Measurements from ENCODE around the gene TUBA4B. TPM values are rescaled to one million over a fixed set of nuclear protein-coding genes. Genes with fewer than 3 reads are reported as not detected.
A peak's percentile ranks its signal among the peaks of the same experiment; 100 is the strongest.

Gene TUBA4B
- total RNA-seq, 1 donor from 2014 or later, result not detected

DNA sequence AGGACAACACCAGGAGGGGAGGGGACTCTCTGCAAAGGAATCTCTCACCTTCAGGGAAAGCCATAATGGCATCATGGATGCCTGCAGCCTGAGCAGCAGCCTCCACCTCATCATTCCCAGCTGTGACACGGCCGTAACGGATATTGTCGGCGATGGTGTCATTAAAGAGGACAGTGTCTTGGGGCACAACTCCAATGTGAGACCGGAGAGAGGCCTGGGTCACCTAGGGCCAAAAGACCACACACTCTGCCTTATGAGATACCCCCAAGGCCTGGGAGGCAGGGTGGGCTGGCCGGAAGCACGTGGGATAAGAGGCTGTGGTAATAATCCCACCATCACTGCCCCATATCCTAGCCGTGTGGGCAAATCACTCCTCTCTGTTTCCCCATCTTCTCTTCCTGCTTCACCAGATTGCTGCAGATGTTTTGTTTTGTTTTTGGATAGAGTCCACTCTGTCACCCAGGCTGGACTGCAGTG is 42.1 kb upstream of the TUBA4B start:
- Mint-ChIP-seq H3K4me3 (ENCODE audit: low read depth) (no peak overlapping the region), H3K4me1 (ENCODE audit: low read depth) (peaks cover 11% of the 10 kb centered on the region)

DNA sequence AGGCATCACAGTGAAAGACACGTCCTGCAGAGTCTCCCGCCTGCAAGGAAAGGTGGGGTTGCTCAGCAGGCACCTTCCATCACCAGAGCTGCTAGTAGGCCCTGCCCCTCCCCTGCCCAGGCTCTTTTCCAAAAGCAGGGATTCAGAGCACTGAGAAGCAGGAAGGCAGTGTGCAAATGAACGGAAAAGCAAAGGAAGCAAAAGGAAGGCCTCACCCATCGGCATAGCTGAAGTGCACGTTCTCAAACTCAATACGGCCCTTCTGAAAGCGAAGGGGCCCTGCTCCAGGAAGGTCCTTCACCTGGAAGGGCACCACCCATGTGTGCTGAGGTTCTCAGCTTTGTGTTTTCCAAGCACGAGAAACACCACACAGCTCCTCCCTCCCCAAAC is 40.0 kb upstream of the TUBA4B start:
- Mint-ChIP-seq H3K4me1 (ENCODE audit: low read depth) (peaks cover 10% of the 10 kb centered on the region), H3K27ac (no peak overlapping the region), H3K36me3 (ENCODE audit: insufficient read depth) (peaks cover 17% of the 10 kb centered on the region), H3K4me3 (ENCODE audit: low read depth) (no peak overlapping the region), H3K9me3 (ENCODE audit: low read depth) (no peaks in the 10 kb centered on the region), H3K27me3 (no peaks in the 10 kb centered on the region)
- no peak for DNase-seq (ENCODE audit: low spot score, unreplicated experiment)
- TF ChIP-seq, protein P1, sequence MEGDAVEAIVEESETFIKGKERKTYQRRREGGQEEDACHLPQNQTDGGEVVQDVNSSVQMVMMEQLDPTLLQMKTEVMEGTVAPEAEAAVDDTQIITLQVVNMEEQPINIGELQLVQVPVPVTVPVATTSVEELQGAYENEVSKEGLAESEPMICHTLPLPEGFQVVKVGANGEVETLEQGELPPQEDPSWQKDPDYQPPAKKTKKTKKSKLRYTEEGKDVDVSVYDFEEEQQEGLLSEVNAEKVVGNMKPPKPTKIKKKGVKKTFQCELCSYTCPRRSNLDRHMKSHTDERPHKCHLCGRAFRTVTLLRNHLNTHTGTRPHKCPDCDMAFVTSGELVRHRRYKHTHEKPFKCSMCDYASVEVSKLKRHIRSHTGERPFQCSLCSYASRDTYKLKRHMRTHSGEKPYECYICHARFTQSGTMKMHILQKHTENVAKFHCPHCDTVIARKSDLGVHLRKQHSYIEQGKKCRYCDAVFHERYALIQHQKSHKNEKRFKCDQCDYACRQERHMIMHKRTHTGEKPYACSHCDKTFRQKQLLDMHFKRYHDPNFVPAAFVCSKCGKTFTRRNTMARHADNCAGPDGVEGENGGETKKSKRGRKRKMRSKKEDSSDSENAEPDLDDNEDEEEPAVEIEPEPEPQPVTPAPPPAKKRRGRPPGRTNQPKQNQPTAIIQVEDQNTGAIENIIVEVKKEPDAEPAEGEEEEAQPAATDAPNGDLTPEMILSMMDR (IDR thresholded peaks at IDR 0.05; ENCODE audit: unreplicated experiment), result no peak

More for the DNA sequence above, 42.1 kb upstream of the TUBA4B start:
- Mint-ChIP-seq H3K9me3 (ENCODE audit: low read depth) (no peaks in the 10 kb centered on the region), H3K27ac (peak overlapping the region; percentile 57), H3K36me3 (ENCODE audit: insufficient read depth) (peaks cover 17% of the 10 kb centered on the region), H3K27me3 (no peaks in the 10 kb centered on the region)
- TF ChIP-seq, protein P1 (IDR thresholded peaks at IDR 0.05; ENCODE audit: unreplicated experiment), result no peak
- no peak for DNase-seq (ENCODE audit: low spot score, unreplicated experiment)

DNA sequence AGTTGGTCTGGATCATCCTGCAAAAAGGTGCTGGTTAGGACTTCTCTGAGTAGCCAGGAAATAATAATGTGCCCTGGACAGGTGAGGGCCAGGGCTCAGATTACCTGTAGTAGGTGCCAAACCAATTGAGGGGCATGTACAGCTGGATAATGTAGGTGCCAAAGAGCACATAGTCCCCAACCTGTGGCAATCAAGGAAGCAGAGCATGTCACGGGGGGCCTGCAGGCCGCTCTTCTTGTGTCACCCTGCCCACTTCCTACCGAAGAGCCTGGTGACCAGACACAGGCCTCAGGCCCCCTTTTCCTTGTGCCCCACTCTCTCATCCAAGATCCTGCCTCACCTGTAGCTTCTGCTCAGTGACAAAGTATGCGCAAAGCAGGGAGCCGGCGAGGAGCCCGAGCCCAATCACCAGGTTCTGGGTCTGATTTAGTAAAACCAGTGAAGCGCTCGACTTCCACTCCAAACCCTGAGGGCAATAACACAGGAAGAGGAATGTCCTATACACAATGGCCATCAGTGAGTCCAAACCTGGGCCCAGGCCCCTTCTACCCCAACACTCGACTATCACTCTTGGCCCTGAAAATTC is 39.5 kb upstream of the TUBA4B start:
- TF ChIP-seq, protein P1 (IDR thresholded peaks at IDR 0.05; ENCODE audit: unreplicated experiment), result no peak
- Mint-ChIP-seq H3K4me3 (ENCODE audit: low read depth) (no peak overlapping the region), H3K9me3 (ENCODE audit: low read depth) (no peaks in the 10 kb centered on the region), H3K4me1 (ENCODE audit: low read depth) (peaks cover 8% of the 10 kb centered on the region), H3K27me3 (no peaks in the 10 kb centered on the region), H3K36me3 (ENCODE audit: insufficient read depth) (peaks cover 16% of the 10 kb centered on the region), H3K27ac (no peak overlapping the region)
- DNase-seq (ENCODE audit: low spot score, unreplicated experiment), result no peak

DNA sequence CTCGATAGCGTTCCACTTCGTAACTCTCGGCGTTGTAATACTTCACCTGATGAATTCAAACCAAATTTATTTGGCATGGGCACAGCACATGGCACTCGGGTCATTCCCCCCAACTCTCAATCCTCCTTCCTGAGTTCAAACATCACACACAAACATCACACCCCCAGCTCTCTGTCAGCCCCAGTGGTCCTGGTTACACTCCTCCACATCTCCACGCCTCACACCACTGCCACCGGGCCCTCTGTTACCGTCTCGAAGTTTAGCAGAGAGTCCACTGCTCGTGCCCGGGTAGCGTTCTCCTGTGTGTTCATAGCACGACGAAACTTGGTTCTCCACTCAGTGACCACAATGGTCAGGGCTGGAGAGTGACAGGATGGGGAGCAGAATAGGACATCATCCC is 38.9 kb upstream of the TUBA4B start:
- TF ChIP-seq, protein P1 (IDR thresholded peaks at IDR 0.05; ENCODE audit: unreplicated experiment), result no peak
- no peak overlapping the region for H3K27ac Mint-ChIP-seq
- no peaks in the 10 kb centered on the region for H3K27me3 Mint-ChIP-seq
- no peak overlapping the region for H3K4me3 Mint-ChIP-seq (ENCODE audit: low read depth)
- H3K4me1 Mint-ChIP-seq (ENCODE audit: low read depth), result peaks cover 11% of the 10 kb centered on the region
- no peaks in the 10 kb centered on the region for H3K9me3 Mint-ChIP-seq (ENCODE audit: low read depth)
- H3K36me3 Mint-ChIP-seq (ENCODE audit: insufficient read depth), result peaks cover 14% of the 10 kb centered on the region
- DNase-seq (ENCODE audit: low spot score, unreplicated experiment), result no peak

DNA sequence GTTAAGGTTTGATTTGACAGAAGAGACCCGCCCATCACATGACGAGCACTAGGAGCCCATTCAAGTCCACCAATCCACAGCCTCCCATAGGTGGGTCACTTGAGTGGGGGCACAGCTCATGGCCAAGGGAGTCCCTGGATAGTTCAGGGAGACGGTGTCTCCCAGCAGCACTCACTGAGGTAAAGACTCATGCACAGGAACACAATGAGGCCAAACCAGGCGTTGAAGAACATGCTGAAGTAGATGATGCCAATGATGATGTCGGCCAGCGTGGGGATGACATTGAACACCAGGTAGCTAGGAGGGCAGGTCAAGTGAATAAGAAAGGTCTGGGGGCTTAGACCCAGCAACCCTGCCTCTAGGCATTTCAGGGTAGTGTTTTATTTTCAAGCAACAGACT is 38.3 kb upstream of the TUBA4B start:
- no peaks in the 10 kb centered on the region for H3K27me3 Mint-ChIP-seq
- H3K36me3 Mint-ChIP-seq (ENCODE audit: insufficient read depth), result peaks cover 13% of the 10 kb centered on the region
- peaks cover 13% of the 10 kb centered on the region for H3K4me1 Mint-ChIP-seq (ENCODE audit: low read depth)
- no peak overlapping the region for H3K27ac Mint-ChIP-seq
- TF ChIP-seq, protein P1 (IDR thresholded peaks at IDR 0.05; ENCODE audit: unreplicated experiment), result no peak
- no peak for DNase-seq (ENCODE audit: low spot score, unreplicated experiment)
- H3K9me3 Mint-ChIP-seq (ENCODE audit: low read depth), result no peaks in the 10 kb centered on the region
- no peak overlapping the region for H3K4me3 Mint-ChIP-seq (ENCODE audit: low read depth)

All from progenitor cell of endocrine pancreas (in vitro differentiated cells).